Esophagus muscularis mucosa (tissue), 3 donors: Measurements from ENCODE around the gene TACC2.

Source experiments
- CTCF ChIP-seq, 3 experiments: fragments of 200-600 bp in 2 of 3; fragments of 450-650 bp in 1 of 3; sonication (generic) in 2 of 3; IDR thresholded peaks; one replicate each; pipeline ENCODE4 v1.5.1; 2017 to 2019; ENCODE audit warnings: antibody characterized with exemption in 3 of 3, mild to moderate bottlenecking in 2 of 3, moderate library complexity in 1 of 3
- POLR2A ChIP-seq: fragments of 450-650 bp; IDR thresholded peaks from one replicate; pipeline ENCODE4 v1.6.1; 2017; ENCODE audit warnings: antibody characterized with exemption, moderate library complexity, mild to moderate bottlenecking, low read depth
- POLR2AphosphoS5 ChIP-seq, 2 donors: sonication (generic); formaldehyde crosslinking; IDR thresholded peaks; one replicate each; pipeline ENCODE4 v1.6.1; 2017; ENCODE audit warnings: antibody characterized with exemption in 2 of 2

DNA sequence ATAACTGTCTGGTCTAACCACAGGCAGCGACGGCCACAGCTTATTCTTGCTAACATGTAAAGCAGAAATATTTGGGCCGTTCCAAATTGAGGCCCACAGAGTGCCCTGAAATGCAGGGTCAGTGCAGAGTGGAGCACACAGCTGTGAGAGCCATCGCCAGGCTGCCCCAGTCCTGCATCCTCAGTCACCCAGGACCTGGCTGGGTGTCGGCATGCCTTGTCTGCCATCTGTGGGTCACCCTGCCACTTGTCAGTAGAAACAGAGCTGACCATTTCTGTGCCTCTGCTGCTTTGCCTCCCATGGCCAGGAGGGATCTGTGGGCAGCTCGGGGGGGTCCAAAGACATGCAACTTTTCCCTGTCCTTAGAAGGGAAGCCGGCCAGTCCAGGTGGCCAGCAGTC is 224.8 kb downstream of the TACC2 start:
- TF ChIP-seq POLR2A = no peak
- TF ChIP-seq CTCF (IDR thresholded peaks at IDR 0.05) = no peak
- TF ChIP-seq POLR2AphosphoS5 (IDR thresholded peaks at IDR 0.05) = no peak
